Cardiac fibroblast (primary cell): ENCODE measurements around the gene NTNG1.
A peak's percentile ranks its signal among the peaks of the same experiment; 100 is the strongest.

Experiments
- DNase-seq, 2 donors: peaks; one replicate each; pipeline versions ENCODE4 v3.0.0 to v3.0.0-alpha.2; 2010; ENCODE audit warnings: low read depth in 2 of 2
- H3K4me3 ChIP-seq, 2 donors: replicated peaks in 1 of 2; 1 replicate in 1 of 2; 2 replicates in 1 of 2; pipeline ENCODE4 v1.5.1; 2011; ENCODE audit warnings: low read depth in 2 of 2, low read length in 2 of 2, mild to moderate bottlenecking in 2 of 2, moderate library complexity in 1 of 2
- CTCF ChIP-seq: IDR thresholded peaks from one replicate; pipeline ENCODE4 v1.5.1; 2011; ENCODE audit warnings: low read depth, mild to moderate bottlenecking, low read length, inconsistent platforms

NTNG1 gene

GRCh38 chr1:107414550-107414949 lies 273.7 kb downstream of the NTNG1 start:
- no peak for DNase-seq
- no peak overlapping the region for H3K4me3 ChIP-seq
- no peak for TF ChIP-seq CTCF

GRCh38 chr1:107415241-107415640 lies 274.4 kb downstream of the NTNG1 start:
- no peak for TF ChIP-seq CTCF
- DNase-seq: no peak
- no peak overlapping the region for H3K4me3 ChIP-seq

GRCh38 chr1:107419003-107419402 lies 278.2 kb downstream of the NTNG1 start:
- DNase-seq: no peak
- H3K4me3 ChIP-seq: no peak overlapping the region
- TF ChIP-seq CTCF: no peak

- no peak for TF ChIP-seq CTCF
- H3K4me3 ChIP-seq: no peak overlapping the region
- DNase-seq: no peak
Measured at GRCh38 chr1:107422901-107423300, 282.1 kb downstream of the NTNG1 start.

- peak; percentile 30 for TF ChIP-seq CTCF
- no peak overlapping the region for H3K4me3 ChIP-seq
- peak; percentile 30 to 42 for DNase-seq
Measured at GRCh38 chr1:107430540-107431228, 289.8 kb downstream of the NTNG1 start.

- H3K4me3 ChIP-seq: no peak overlapping the region
- TF ChIP-seq CTCF: no peak
- DNase-seq: no peak
Measured at GRCh38 chr1:107432108-107432507, 291.3 kb downstream of the NTNG1 start.

- H3K4me3 ChIP-seq: no peak overlapping the region
- no peak for DNase-seq
- TF ChIP-seq CTCF: no peak
Measured at GRCh38 chr1:107433068-107433467, 292.2 kb downstream of the NTNG1 start.
